GM23338 (cell line): Measurements from ENCODE around the gene SNX11. TPM values are rescaled to one million over a fixed set of nuclear protein-coding genes. Genes with fewer than 3 reads are reported as not detected.

Experiments used
- ATAC-seq: fragments of 200-7000 bp; cut with Tn5 transposase; 3 replicates; pipeline ENCODE4 v1.9.1; 2020
- DNase-seq: peaks from one replicate; pipeline ENCODE4 v3.0.0-alpha.2; 2015; ENCODE audit warnings: low spot score
- H2AFZ ChIP-seq: fragments of 200-600 bp; sonication (generic); 2 replicates; pipeline ENCODE4 v1.8.0; 2016; ENCODE audit warnings: antibody characterized with exemption, mild to moderate bottlenecking, moderate library complexity
- H3F3A ChIP-seq: fragments of 200-600 bp; sonication (generic); replicated peaks from 2 replicates; pipeline ENCODE4 v1.8.0; 2017; ENCODE audit warnings: antibody characterized with exemption, mixed run types, low read depth
- H3K27ac ChIP-seq: fragments of 200-600 bp; sonication (generic); 2 replicates; pipeline ENCODE4 v1.6.1; 2016; ENCODE audit warnings: low read depth
- H3K27me3 ChIP-seq: fragments of 200-600 bp; sonication (generic); 2 replicates; pipeline ENCODE4 v1.8.0; 2016; ENCODE audit warnings: mild to moderate bottlenecking, mixed run types, moderate library complexity; ENCODE audit not compliant: insufficient read depth
- H3K36me3 ChIP-seq: fragments of 200-600 bp; sonication (generic); 2 replicates; pipeline ENCODE4 v1.8.0; 2016; ENCODE audit warnings: mild to moderate bottlenecking; ENCODE audit not compliant: insufficient read depth
- H3K4me1 ChIP-seq: fragments of 200-600 bp; sonication (generic); 2 replicates; pipeline ENCODE4 v1.8.0; 2016; ENCODE audit warnings: mild to moderate bottlenecking, moderate library complexity; ENCODE audit not compliant: insufficient read depth
- H3K4me2 ChIP-seq: fragments of 200-600 bp; sonication (generic); 2 replicates; pipeline ENCODE4 v1.7.1; 2017; ENCODE audit warnings: mixed run types
- H3K4me3 ChIP-seq: fragments of 200-600 bp; sonication (generic); 2 replicates; pipeline ENCODE4 v1.6.1; 2016; ENCODE audit warnings: mixed run types
- H3K79me2 ChIP-seq: fragments of 200-600 bp; sonication (generic); replicated peaks from 2 replicates; pipeline ENCODE4 v1.8.0; 2017; ENCODE audit warnings: mild to moderate bottlenecking; ENCODE audit not compliant: insufficient read depth
- H3K9me2 ChIP-seq: fragments of 200-600 bp; sonication (generic); 2 replicates; pipeline ENCODE4 v1.8.0; 2017; ENCODE audit not compliant: insufficient read depth
- H4K20me1 ChIP-seq: fragments of 200-600 bp; sonication (generic); replicated peaks from 2 replicates; pipeline ENCODE4 v1.8.0; 2017; ENCODE audit warnings: mild to moderate bottlenecking; ENCODE audit not compliant: insufficient read depth
- H3K27ac Mint-ChIP-seq: 2 replicates; pipeline ENCODE4 v1.8.0; 2020; ENCODE audit warnings: inconsistent platforms, mild to moderate bottlenecking, moderate library complexity, mixed read lengths
- H3K27me3 Mint-ChIP-seq: 3 replicates; pipeline ENCODE4 v1.8.0; 2022; ENCODE audit warnings: low read depth, mild to moderate bottlenecking, moderate library complexity, mixed read lengths, inconsistent platforms; ENCODE audit not compliant: insufficient read depth, poor library complexity
- H3K36me3 Mint-ChIP-seq: 3 replicates; pipeline ENCODE4 v1.8.0; 2021; ENCODE audit warnings: low read depth, mild to moderate bottlenecking, inconsistent platforms, moderate library complexity, mixed read lengths
- H3K4me1 Mint-ChIP-seq: 3 replicates; pipeline ENCODE4 v1.8.0; 2020; ENCODE audit warnings: mild to moderate bottlenecking, inconsistent platforms, mixed read lengths
- H3K4me3 Mint-ChIP-seq: 3 replicates; pipeline ENCODE4 v1.8.0; 2021; ENCODE audit warnings: moderate library complexity, mild to moderate bottlenecking, inconsistent platforms, mixed read lengths
- H3K9me3 Mint-ChIP-seq: 3 replicates; pipeline ENCODE4 v1.8.0; 2020; ENCODE audit warnings: moderate library complexity, mild to moderate bottlenecking, inconsistent platforms, mixed read lengths
- CTCF ChIP-seq, 2 experiments: fragments of 200-600 bp in 1 of 2; sonication (generic) in 1 of 2; conservative IDR thresholded peaks; 2 replicates each; pipeline versions ENCODE4 v1.5.1 to v1.6.1; 2016 to 2017; ENCODE audit warnings: antibody characterized with exemption in 2 of 2, low read depth in 2 of 2, mild to moderate bottlenecking in 2 of 2, moderate library complexity in 1 of 2
- ETS1 ChIP-seq: IDR thresholded peaks from 2 replicates; pipeline ENCODE4 v1.6.1; 2016; ENCODE audit warnings: antibody characterized with exemption
- EZH2phosphoT487 ChIP-seq: fragments of 200-600 bp; sonication (generic); IDR thresholded peaks from one replicate; pipeline ENCODE4 v1.8.1; 2018; ENCODE audit warnings: antibody characterized with exemption; ENCODE audit not compliant: unreplicated experiment
- NANOG ChIP-seq: IDR thresholded peaks from 2 replicates; pipeline ENCODE4 v1.6.1; 2016; ENCODE audit warnings: antibody characterized with exemption, borderline replicate concordance
- POLR2AphosphoS5 ChIP-seq: IDR thresholded peaks from 2 replicates; pipeline ENCODE4 v1.6.1; 2016; ENCODE audit warnings: antibody characterized with exemption, low read depth
- STAT1 ChIP-seq: IDR thresholded peaks from one replicate; pipeline ENCODE4 v1.6.1; 2016; ENCODE audit warnings: antibody characterized with exemption; ENCODE audit not compliant: unreplicated experiment
- ZNF462 ChIP-seq: fragments of 250-450 bp; sonication (Bioruptor Pico); IDR thresholded peaks from 2 replicates; pipeline ENCODE4 v1.5.0; 2020; ENCODE audit warnings: mild to moderate bottlenecking, moderate library complexity
- polyA plus RNA-seq: library from polyadenylated mRNA; unstranded; fragments of >200 nt; fragmentation: Nextera tagmentation; extraction: Ambion mirVana; gene quantifications from 2 replicates; pipeline ENCODE4 v1.2.1, GENCODE V29; 2016
- total RNA-seq: library from RNA; depleted of rRNA; stranded (reverse); fragments of >200 nt; shearing (Covaris generic); gene quantifications from 2 replicates; pipeline ENCODE4 v1.2.3, GENCODE V29; 2014

The SNX11 gene
- total and polyA plus RNA-seq, 2 experiments from 2014 or later = 7.9 to 16.3 TPM

GRCh38 chr17:48060249-48060648 lies 47.3 kb upstream of the SNX11 start:
- Mint-ChIP-seq H3K9me3 (no peaks in the 10 kb centered on the region), H3K36me3 (peaks cover 93% of the 10 kb centered on the region), H3K27ac (0 out of 2 replicates have a peak overlapping the region, but pooled peaks have one; percentile 55), H3K4me3 (peak overlapping the region; percentile 46), H3K4me1 (peaks cover 61% of the 10 kb centered on the region), H3K27me3 (peaks cover 28% of the 10 kb centered on the region)
- Histone ChIP-seq H2AFZ (no peak overlapping the region), H4K20me1 (peaks cover 35% of the 10 kb centered on the region), H3K27me3 (no peaks in the 10 kb centered on the region), H3K9me2 (no peaks in the 10 kb centered on the region), H3F3A (peaks cover 52% of the 10 kb centered on the region), H3K4me1 (peaks cover 19% of the 10 kb centered on the region), H3K4me2 (no peak overlapping the region), H3K27ac (peak overlapping the region; percentile 63; the same call in 1 of the 2 replicates), H3K36me3 (peaks cover 64% of the 10 kb centered on the region), H3K4me3 (no peak overlapping the region), H3K79me2 (peaks cover 44% of the 10 kb centered on the region)
- DNase-seq = no peak
- TF ChIP-seq POLR2AphosphoS5 = peak; percentile 33; the same call in 1 of the 2 replicates
- no peak for TF ChIP-seq NANOG
- no peak for ATAC-seq

GRCh38 chr17:48062273-48062672 lies 45.3 kb upstream of the SNX11 start:
- Histone ChIP-seq H2AFZ (no peak overlapping the region), H3K4me3 (no peak overlapping the region), H3K36me3 (peaks cover 55% of the 10 kb centered on the region), H3K9me2 (no peaks in the 10 kb centered on the region), H3K79me2 (peaks cover 36% of the 10 kb centered on the region), H3K4me1 (peaks cover 17% of the 10 kb centered on the region), H3K27me3 (no peaks in the 10 kb centered on the region), H3F3A (peaks cover 57% of the 10 kb centered on the region), H3K4me2 (no peak overlapping the region), H3K27ac (peak overlapping the region; percentile 77), H4K20me1 (peaks cover 46% of the 10 kb centered on the region)
- Mint-ChIP-seq H3K27ac (no peak overlapping the region), H3K4me1 (peaks cover 55% of the 10 kb centered on the region), H3K36me3 (peaks cover 88% of the 10 kb centered on the region), H3K27me3 (peaks cover 23% of the 10 kb centered on the region), H3K4me3 (no peak overlapping the region), H3K9me3 (no peaks in the 10 kb centered on the region)
- no peak for DNase-seq
- no peak for TF ChIP-seq EZH2phosphoT487
- no peak for ATAC-seq

- no peaks in the 10 kb centered on the region for H3K27me3 ChIP-seq
- H3K9me2 ChIP-seq = no peaks in the 10 kb centered on the region
- H3K4me2 ChIP-seq = no peak overlapping the region
- no peak overlapping the region for H3K4me3 ChIP-seq
- peak overlapping the region; percentile 74 for H3K27ac ChIP-seq
- H2AFZ ChIP-seq = no peak overlapping the region
- H3K79me2 ChIP-seq = peaks cover 17% of the 10 kb centered on the region
- peak overlapping the region; percentile 8 for H3K27ac Mint-ChIP-seq
- peaks cover 54% of the 10 kb centered on the region for H3F3A ChIP-seq
- peaks cover 11% of the 10 kb centered on the region for H3K4me1 ChIP-seq
- H3K36me3 ChIP-seq = peaks cover 38% of the 10 kb centered on the region
- no peaks in the 10 kb centered on the region for H3K9me3 Mint-ChIP-seq
- peaks cover 19% of the 10 kb centered on the region for H3K27me3 Mint-ChIP-seq
- no peak for TF ChIP-seq ZNF462 (CRISPR knock-in tag)
- TF ChIP-seq POLR2AphosphoS5 = peak; percentile 32
- TF ChIP-seq NANOG = no peak
- no peak for TF ChIP-seq EZH2phosphoT487
- no peak for TF ChIP-seq STAT1
- TF ChIP-seq ETS1 = no peak
- peak; percentile 23 to 49; a peak in 3 of 4 replicates for TF ChIP-seq CTCF (conservative IDR thresholded peaks at IDR 0.05; ENCODE audit: low read depth in 2 of 2)
- peaks cover 38% of the 10 kb centered on the region for H4K20me1 ChIP-seq
- peaks cover 33% of the 10 kb centered on the region for H3K4me1 Mint-ChIP-seq
- H3K4me3 Mint-ChIP-seq = no peak overlapping the region
- peak; percentile 12; the same call in 1 of the 3 replicates for ATAC-seq
- DNase-seq = peak; percentile 33
- H3K36me3 Mint-ChIP-seq = peaks cover 78% of the 10 kb centered on the region
Observed at GRCh38 chr17:48064638-48065037, 42.9 kb upstream of the SNX11 start.
